PC-9 (cell line): ENCODE data around the gene LDAF1. TPM values are rescaled to one million over a fixed set of nuclear protein-coding genes. Genes with fewer than 3 reads are reported as not detected.
A peak's percentile ranks its signal among the peaks of the same experiment; 100 is the strongest.

Experiments
- BruUV-seq: library from RNA; stranded (reverse); fragments of 400-500 nt; replicated peaks from 2 replicates; lab custom pipeline; 2021; lab: Mats Ljungman, UMichigan
- CTCF ChIA-PET: fragments of 300-600 bp; sonication (Branson Sonifier 250); formaldehyde crosslinking; loops from one replicate; lab custom pipeline; 2022; ENCODE audit warnings: antibody characterized with exemption; lab: Charles Lee
- POLR2A ChIA-PET: fragments of 300-600 bp; sonication (Branson Sonifier 250); formaldehyde crosslinking; loops from one replicate; lab custom pipeline; 2022; ENCODE audit warnings: antibody characterized with exemption; ENCODE audit not compliant: unreplicated experiment; lab: Charles Lee
- DNase-seq, 2 experiments: peaks; one replicate each; pipeline versions ENCODE4 v3.0.0 to v3.0.0-alpha.2; 2015 to 2022; ENCODE audit warnings: mixed read lengths in 1 of 2
- H2AFZ ChIP-seq: fragments of 200-600 bp; sonication (generic); 2 replicates; pipeline ENCODE4 v1.8.1; 2017; ENCODE audit warnings: antibody characterized with exemption
- H3F3A ChIP-seq: fragments of 200-600 bp; sonication (generic); 2 replicates; pipeline ENCODE4 v1.8.1; 2017; ENCODE audit warnings: antibody characterized with exemption, mild to moderate bottlenecking, low read depth; ENCODE audit not compliant: insufficient read depth
- H3K27ac ChIP-seq: fragments of 200-600 bp; sonication (generic); 2 replicates; pipeline ENCODE4 v1.6.1; 2016; ENCODE audit warnings: mixed run types
- H3K27me3 ChIP-seq: fragments of 200-600 bp; sonication (generic); 2 replicates; pipeline ENCODE4 v1.6.1; 2016; ENCODE audit warnings: low read depth, mixed run types; ENCODE audit not compliant: insufficient read depth
- H3K36me3 ChIP-seq: fragments of 200-600 bp; sonication (generic); 2 replicates; pipeline ENCODE4 v1.6.1; 2016; ENCODE audit warnings: low read depth, mixed run types
- H3K4me1 ChIP-seq: fragments of 200-600 bp; sonication (generic); replicated peaks from 2 replicates; pipeline ENCODE4 v1.6.1; 2016; ENCODE audit warnings: mixed run types; ENCODE audit not compliant: insufficient read depth
- H3K4me2 ChIP-seq: fragments of 200-600 bp; sonication (generic); 2 replicates; pipeline ENCODE4 v1.6.1; 2017; ENCODE audit warnings: mixed run types
- H3K4me3 ChIP-seq: fragments of 200-600 bp; sonication (generic); 2 replicates; pipeline ENCODE4 v1.6.1; 2016; ENCODE audit warnings: mixed run types
- H3K79me2 ChIP-seq: fragments of 200-600 bp; sonication (generic); 2 replicates; pipeline ENCODE4 v1.6.1; 2017; ENCODE audit warnings: low read depth, mixed run types
- H3K9me2 ChIP-seq: fragments of 200-600 bp; sonication (generic); 2 replicates; pipeline ENCODE4 v1.8.1; 2017; ENCODE audit warnings: mild to moderate bottlenecking; ENCODE audit not compliant: insufficient read depth
- H3K9me3 ChIP-seq: fragments of 200-600 bp; sonication (generic); 2 replicates; pipeline ENCODE4 v1.8.1; 2016; ENCODE audit warnings: low read depth; ENCODE audit not compliant: insufficient read depth
- H4K20me1 ChIP-seq: fragments of 200-600 bp; sonication (generic); 2 replicates; pipeline ENCODE4 v1.8.1; 2017; ENCODE audit not compliant: insufficient read depth
- EZH2 ChIP-seq: fragments of 200-600 bp; sonication (generic); IDR thresholded peaks from 2 replicates; pipeline ENCODE4 v1.8.0; 2017; ENCODE audit warnings: antibody characterized with exemption, low read depth
- intact Hi-C: fragments of 100-400 bp; cut with micrococcal nuclease; formaldehyde crosslinking; loops from one replicate; pipeline ENCODE4 v1.10.0; 2022; ENCODE audit not compliant: unreplicated experiment
- total RNA-seq: library from RNA; stranded (reverse); gene quantifications from 2 replicates; pipeline ENCODE4 v1.2.3, GENCODE V29; 2021
- TF ChIP-seq, protein P1 (sequence below): fragments of 200-600 bp; sonication (generic); conservative IDR thresholded peaks from 2 replicates; pipeline ENCODE4 v1.6.1; 2017; ENCODE audit warnings: mixed run types, antibody characterized with exemption, mild to moderate bottlenecking, moderate library complexity

Gene LDAF1
- total RNA-seq, 1 experiment from 2014 or later, result 47.6 TPM

DNA sequence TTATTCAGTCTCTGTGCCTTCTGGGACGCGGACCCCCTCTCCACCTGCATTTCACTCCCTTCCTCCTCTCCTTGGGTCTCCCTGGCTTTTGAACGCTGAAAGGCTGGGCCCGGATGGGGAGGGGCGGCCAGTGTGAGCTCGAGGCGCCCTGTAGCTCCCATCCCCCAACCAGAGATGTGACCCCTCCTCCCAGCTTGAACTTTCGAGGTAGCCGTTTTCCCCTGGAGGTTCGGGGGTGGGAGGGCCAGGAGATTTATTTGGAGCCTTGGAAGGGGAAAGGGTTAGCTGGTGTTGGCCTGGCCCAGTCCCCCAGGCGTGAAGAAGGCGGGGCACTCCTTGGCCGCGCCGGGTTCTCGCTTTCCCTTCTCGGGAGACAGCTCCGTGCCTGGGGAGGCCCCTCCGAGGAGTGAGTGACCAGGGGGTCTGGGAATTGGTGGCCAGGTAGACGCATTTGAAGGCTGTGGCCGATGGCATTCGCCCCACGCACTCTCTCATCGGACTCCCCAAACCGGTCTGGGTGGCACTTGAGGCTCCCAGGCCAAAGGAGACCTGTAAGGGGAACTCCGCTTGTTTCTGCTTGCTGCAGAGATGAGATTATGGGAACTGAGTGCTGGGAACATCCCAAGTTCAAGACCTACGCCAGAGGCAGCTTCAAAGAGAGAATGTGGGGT is 942 bp downstream of the LDAF1 start:
- peak overlapping the region; percentile 74 for H3K27ac ChIP-seq
- TSS peak; percentile 47 for BruUV-seq
- H4K20me1 ChIP-seq, result peaks cover 3% of the 10 kb centered on the region
- no peaks in the 10 kb centered on the region for H3K9me3 ChIP-seq
- no peaks in the 10 kb centered on the region for H3K9me2 ChIP-seq
- H3K27me3 ChIP-seq, result no peaks in the 10 kb centered on the region
- ChIA-PET CTCF (interaction anchor here (0.6 to 2.1 kb wide), 6 partner anchors 8 to 1266 kb away, joined by 3 to 15 read pairs (median 6); no protein-coding TSS in a partner anchor), POLR2A (interaction anchor here (0.6 to 0.7 kb wide), 4 partner anchors 141 to 263 kb away, joined by 3 to 7 read pairs (median 5); partner anchors contain the start of gene LYRM1)
- peaks cover 16% of the 10 kb centered on the region for H3K4me1 ChIP-seq
- peak; percentile 69 to 76 for DNase-seq
- peak overlapping the region; percentile 87 for H3K4me3 ChIP-seq
- intact Hi-C loops, result loop anchor here (2.0 to 5.0 kb wide), 6 partner anchors 29 to 1031 kb away; partner anchors contain the start of genes ERI2 and REXO5
- TF ChIP-seq EZH2, result no peak
- TF ChIP-seq, protein P1, sequence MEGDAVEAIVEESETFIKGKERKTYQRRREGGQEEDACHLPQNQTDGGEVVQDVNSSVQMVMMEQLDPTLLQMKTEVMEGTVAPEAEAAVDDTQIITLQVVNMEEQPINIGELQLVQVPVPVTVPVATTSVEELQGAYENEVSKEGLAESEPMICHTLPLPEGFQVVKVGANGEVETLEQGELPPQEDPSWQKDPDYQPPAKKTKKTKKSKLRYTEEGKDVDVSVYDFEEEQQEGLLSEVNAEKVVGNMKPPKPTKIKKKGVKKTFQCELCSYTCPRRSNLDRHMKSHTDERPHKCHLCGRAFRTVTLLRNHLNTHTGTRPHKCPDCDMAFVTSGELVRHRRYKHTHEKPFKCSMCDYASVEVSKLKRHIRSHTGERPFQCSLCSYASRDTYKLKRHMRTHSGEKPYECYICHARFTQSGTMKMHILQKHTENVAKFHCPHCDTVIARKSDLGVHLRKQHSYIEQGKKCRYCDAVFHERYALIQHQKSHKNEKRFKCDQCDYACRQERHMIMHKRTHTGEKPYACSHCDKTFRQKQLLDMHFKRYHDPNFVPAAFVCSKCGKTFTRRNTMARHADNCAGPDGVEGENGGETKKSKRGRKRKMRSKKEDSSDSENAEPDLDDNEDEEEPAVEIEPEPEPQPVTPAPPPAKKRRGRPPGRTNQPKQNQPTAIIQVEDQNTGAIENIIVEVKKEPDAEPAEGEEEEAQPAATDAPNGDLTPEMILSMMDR, result no peak
- 0 out of 2 replicates have a peak, but pooled peaks cover 5% of the 10 kb centered on the region for H3F3A ChIP-seq
- H3K36me3 ChIP-seq, result peaks cover 19% of the 10 kb centered on the region
- H3K4me2 ChIP-seq, result peak overlapping the region; percentile 95
- H3K79me2 ChIP-seq, result peaks cover 20% of the 10 kb centered on the region
- H2AFZ ChIP-seq, result peak overlapping the region; percentile 83

DNA sequence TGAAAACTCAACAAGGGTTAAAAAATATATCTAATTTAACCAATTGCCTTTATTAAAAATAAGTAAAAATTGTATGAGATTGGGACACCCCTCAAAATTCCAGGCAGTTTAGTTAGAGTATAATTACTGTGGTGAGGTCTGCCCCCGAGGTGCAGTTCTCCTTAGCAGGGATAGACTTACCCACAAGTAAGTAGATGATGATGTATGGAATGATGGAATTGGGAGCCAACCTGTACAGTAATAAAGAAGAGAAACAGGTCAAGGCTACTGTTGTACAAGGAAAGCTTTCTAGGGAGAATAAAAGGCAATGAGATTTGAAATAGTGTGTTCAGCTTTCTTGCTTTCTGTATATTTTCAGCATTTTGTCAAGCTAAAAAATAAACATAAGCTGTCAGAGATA is 1.8 kb downstream of the LDAF1 start:
- Histone ChIP-seq H3K9me3 (no peaks in the 10 kb centered on the region), H2AFZ (no peak overlapping the region), H3K4me1 (peaks cover 16% of the 10 kb centered on the region), H3K4me3 (peak overlapping the region; percentile 87; the same call in 1 of the 2 replicates), H3K79me2 (peaks cover 20% of the 10 kb centered on the region), H3K4me2 (peak overlapping the region; percentile 95), H3K27ac (no peak overlapping the region), H3K9me2 (no peaks in the 10 kb centered on the region), H3F3A (0 out of 2 replicates have a peak, but pooled peaks cover 5% of the 10 kb centered on the region), H3K27me3 (no peaks in the 10 kb centered on the region), H3K36me3 (peaks cover 19% of the 10 kb centered on the region), H4K20me1 (peaks cover 3% of the 10 kb centered on the region)
- POLR2A ChIA-PET, result no interaction called here
- DNase-seq, result no peak
- TF ChIP-seq EZH2, result no peak
- TF ChIP-seq, protein P1, result no peak
- intact Hi-C loops, result no loop called here
- BruUV-seq, result no TSS peak
- CTCF ChIA-PET, result interaction anchor here (0.6 kb wide), 3 partner anchors 23 to 431 kb away, joined by 3 to 17 read pairs (median 4); no protein-coding TSS in a partner anchor

DNA sequence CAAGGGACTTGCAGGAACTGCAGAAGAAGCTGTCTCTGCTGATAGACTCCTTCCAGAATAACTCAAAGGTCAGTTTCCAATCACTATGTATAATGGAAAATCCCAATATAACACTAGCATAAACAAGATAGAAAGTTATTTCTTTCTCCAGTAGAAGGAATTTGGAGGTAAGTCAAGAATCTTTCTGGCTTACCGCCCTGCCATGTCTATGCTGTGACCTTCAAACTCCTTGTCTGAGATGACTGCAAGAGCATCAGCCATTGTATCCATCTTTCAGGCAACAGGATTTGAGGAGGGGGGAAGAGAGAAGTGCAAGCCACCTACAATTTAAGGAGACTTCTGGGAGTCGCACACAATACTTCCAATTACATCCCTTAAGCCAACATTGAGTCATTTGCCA is 2.7 kb downstream of the LDAF1 start:
- peaks cover 20% of the 10 kb centered on the region for H3K79me2 ChIP-seq
- no peak overlapping the region for H3K27ac ChIP-seq
- H3K4me2 ChIP-seq, result no peak overlapping the region
- ChIA-PET CTCF (no interaction called here), POLR2A (no interaction called here)
- intact Hi-C loops, result no loop called here
- no peaks in the 10 kb centered on the region for H3K9me3 ChIP-seq
- no peak for DNase-seq
- peaks cover 16% of the 10 kb centered on the region for H3K4me1 ChIP-seq
- peaks cover 3% of the 10 kb centered on the region for H4K20me1 ChIP-seq
- no TSS peak for BruUV-seq
- H3K36me3 ChIP-seq, result peaks cover 19% of the 10 kb centered on the region
- no peak overlapping the region for H2AFZ ChIP-seq
- H3K27me3 ChIP-seq, result no peaks in the 10 kb centered on the region
- H3K9me2 ChIP-seq, result no peaks in the 10 kb centered on the region
- H3K4me3 ChIP-seq, result no peak overlapping the region
- peaks cover 5% of the 10 kb centered on the region; the same call in 1 of the 2 replicates for H3F3A ChIP-seq
- TF ChIP-seq, protein P1, result no peak
- no peak for TF ChIP-seq EZH2
